Caco-2 (cell line): ENCODE data around the gene SH2D3A. TPM values are rescaled to one million over a fixed set of nuclear protein-coding genes. Genes with fewer than 3 reads are reported as not detected.

Experiments used
- BruUV-seq: library from RNA; stranded (reverse); fragments of 400-500 nt; replicated peaks from 2 replicates; lab custom pipeline; 2021; lab: Mats Ljungman, UMichigan
- CTCF ChIA-PET: fragments of 300-600 bp; sonication (Branson Sonifier 250); formaldehyde crosslinking; loops from one replicate; lab custom pipeline; 2022; ENCODE audit warnings: antibody characterized with exemption; lab: Charles Lee
- POLR2A ChIA-PET: fragments of 300-600 bp; sonication (Branson Sonifier 250); formaldehyde crosslinking; loops from one replicate; lab custom pipeline; 2022; ENCODE audit warnings: antibody characterized with exemption; lab: Charles Lee
- DNase-seq, 2 experiments: peaks; one replicate each; pipeline versions ENCODE4 v3.0.0 to v3.0.0-alpha.2; 2020 to 2022
- H3K27me3 ChIP-seq: replicated peaks from 2 replicates; pipeline ENCODE4 v1.6.0; 2011; ENCODE audit warnings: low read length; ENCODE audit not compliant: control insufficient read depth, insufficient read depth
- H3K36me3 ChIP-seq: 2 replicates; pipeline ENCODE4 v1.5.1; 2011; ENCODE audit warnings: low read length; ENCODE audit not compliant: control insufficient read depth, insufficient read depth
- H3K4me1 ChIP-seq: fragments of 250-450 bp; sonication (Bioruptor Pico); 2 replicates; pipeline ENCODE4 v1.5.1; 2020; ENCODE audit warnings: mild to moderate bottlenecking
- H3K4me3 ChIP-seq: 2 replicates; pipeline ENCODE4 v1.5.1; 2011; ENCODE audit warnings: low read depth, mild to moderate bottlenecking, control low read depth, low read length
- H3K9me3 ChIP-seq: fragments of 250-450 bp; sonication (Bioruptor Pico); 2 replicates; pipeline ENCODE4 v1.5.1; 2020; ENCODE audit warnings: mild to moderate bottlenecking, moderate library complexity
- H3K27ac Mint-ChIP-seq: one replicate; pipeline ENCODE4 v1.8.0; 2022; ENCODE audit warnings: mixed read lengths; ENCODE audit not compliant: unreplicated experiment
- H3K27me3 Mint-ChIP-seq: one replicate; pipeline ENCODE4 v1.8.0; 2022; ENCODE audit warnings: mixed read lengths; ENCODE audit not compliant: insufficient read depth, unreplicated experiment
- H3K36me3 Mint-ChIP-seq: one replicate; pipeline ENCODE4 v1.8.0; 2022; ENCODE audit warnings: mild to moderate bottlenecking, mixed read lengths; ENCODE audit not compliant: insufficient read depth, unreplicated experiment
- H3K4me1 Mint-ChIP-seq: one replicate; pipeline ENCODE4 v1.8.0; 2022; ENCODE audit warnings: low read depth, mixed read lengths; ENCODE audit not compliant: unreplicated experiment
- H3K4me3 Mint-ChIP-seq: one replicate; pipeline ENCODE4 v1.8.0; 2022; ENCODE audit warnings: mild to moderate bottlenecking, moderate library complexity, mixed read lengths; ENCODE audit not compliant: unreplicated experiment
- H3K9me3 Mint-ChIP-seq: one replicate; pipeline ENCODE4 v1.8.0; 2022; ENCODE audit warnings: mixed read lengths; ENCODE audit not compliant: unreplicated experiment
- intact Hi-C: fragments of 100-400 bp; cut with micrococcal nuclease; formaldehyde crosslinking; loops from one replicate; pipeline ENCODE4 v1.10.0; 2022; ENCODE audit not compliant: unreplicated experiment
- total RNA-seq: library from RNA; stranded (reverse); gene quantifications from 2 replicates; pipeline ENCODE4 v1.2.3, GENCODE V29; 2022
- TF ChIP-seq, protein P1 (sequence below), 2 experiments: fragments of 200-600 bp in 1 of 2; IDR thresholded peaks; 1 replicate in 1 of 2; 2 replicates in 1 of 2; pipeline versions ENCODE4 v1.5.1 to v1.8.0; 2011 to 2022; ENCODE audit warnings: antibody characterized with exemption in 1 of 2, control low read depth in 1 of 2, inconsistent platforms in 1 of 2, low read depth in 1 of 2, low read length in 1 of 2, mild to moderate bottlenecking in 1 of 2, moderate library complexity in 1 of 2; ENCODE audit not compliant: insufficient read depth in 1 of 2, severe bottlenecking in 1 of 2, unreplicated experiment in 1 of 2

SH2D3A gene
- total RNA-seq, 1 experiment from 2014 or later: 20.5 TPM

DNA sequence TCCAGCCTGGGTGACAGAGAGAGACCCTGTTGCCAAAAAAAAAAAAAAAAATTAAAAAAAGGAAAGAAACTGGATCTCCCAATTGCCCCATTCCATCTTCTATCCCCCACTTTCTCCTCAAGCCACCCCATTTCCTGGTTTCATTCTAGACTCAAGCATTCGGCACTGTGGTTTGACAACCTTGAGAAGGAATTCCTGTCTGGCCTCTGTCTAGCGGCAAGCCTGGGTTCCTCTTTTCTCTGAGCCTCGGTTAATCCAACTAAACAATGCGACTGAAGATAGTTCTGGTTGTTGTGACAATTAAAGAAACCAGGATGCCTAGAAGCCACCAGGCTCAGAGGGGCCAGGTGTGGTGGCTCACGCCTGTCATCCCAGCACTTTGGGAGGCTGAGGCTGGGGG, 43.5 kb downstream of the SH2D3A start:
- Mint-ChIP-seq H3K4me3 (no peak overlapping the region), H3K4me1 (peaks cover 12% of the 10 kb centered on the region), H3K27ac (peak overlapping the region; percentile 68), H3K27me3 (no peaks in the 10 kb centered on the region), H3K9me3 (no peaks in the 10 kb centered on the region), H3K36me3 (no peaks in the 10 kb centered on the region)
- H3K4me1 ChIP-seq: peaks cover 11% of the 10 kb centered on the region
- H3K9me3 ChIP-seq: no peaks in the 10 kb centered on the region
- ChIA-PET POLR2A (interaction anchor here (0.7 kb wide), 1 partner anchor 386 kb away, joined by 6 read pairs; no protein-coding TSS in a partner anchor), CTCF (no interaction called here)
- intact Hi-C loops: no loop called here
- DNase-seq: no peak
- no peak overlapping the region for H3K4me3 ChIP-seq
- no peaks in the 10 kb centered on the region for H3K36me3 ChIP-seq
- BruUV-seq: no TSS peak
- TF ChIP-seq, protein P1, sequence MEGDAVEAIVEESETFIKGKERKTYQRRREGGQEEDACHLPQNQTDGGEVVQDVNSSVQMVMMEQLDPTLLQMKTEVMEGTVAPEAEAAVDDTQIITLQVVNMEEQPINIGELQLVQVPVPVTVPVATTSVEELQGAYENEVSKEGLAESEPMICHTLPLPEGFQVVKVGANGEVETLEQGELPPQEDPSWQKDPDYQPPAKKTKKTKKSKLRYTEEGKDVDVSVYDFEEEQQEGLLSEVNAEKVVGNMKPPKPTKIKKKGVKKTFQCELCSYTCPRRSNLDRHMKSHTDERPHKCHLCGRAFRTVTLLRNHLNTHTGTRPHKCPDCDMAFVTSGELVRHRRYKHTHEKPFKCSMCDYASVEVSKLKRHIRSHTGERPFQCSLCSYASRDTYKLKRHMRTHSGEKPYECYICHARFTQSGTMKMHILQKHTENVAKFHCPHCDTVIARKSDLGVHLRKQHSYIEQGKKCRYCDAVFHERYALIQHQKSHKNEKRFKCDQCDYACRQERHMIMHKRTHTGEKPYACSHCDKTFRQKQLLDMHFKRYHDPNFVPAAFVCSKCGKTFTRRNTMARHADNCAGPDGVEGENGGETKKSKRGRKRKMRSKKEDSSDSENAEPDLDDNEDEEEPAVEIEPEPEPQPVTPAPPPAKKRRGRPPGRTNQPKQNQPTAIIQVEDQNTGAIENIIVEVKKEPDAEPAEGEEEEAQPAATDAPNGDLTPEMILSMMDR (IDR thresholded peaks at IDR 0.05; ENCODE audit: insufficient read depth in 1 of 2, low read depth in 1 of 2, low read length in 1 of 2, severe bottlenecking in 1 of 2, unreplicated experiment in 1 of 2): no peak
- H3K27me3 ChIP-seq: no peaks in the 10 kb centered on the region

DNA sequence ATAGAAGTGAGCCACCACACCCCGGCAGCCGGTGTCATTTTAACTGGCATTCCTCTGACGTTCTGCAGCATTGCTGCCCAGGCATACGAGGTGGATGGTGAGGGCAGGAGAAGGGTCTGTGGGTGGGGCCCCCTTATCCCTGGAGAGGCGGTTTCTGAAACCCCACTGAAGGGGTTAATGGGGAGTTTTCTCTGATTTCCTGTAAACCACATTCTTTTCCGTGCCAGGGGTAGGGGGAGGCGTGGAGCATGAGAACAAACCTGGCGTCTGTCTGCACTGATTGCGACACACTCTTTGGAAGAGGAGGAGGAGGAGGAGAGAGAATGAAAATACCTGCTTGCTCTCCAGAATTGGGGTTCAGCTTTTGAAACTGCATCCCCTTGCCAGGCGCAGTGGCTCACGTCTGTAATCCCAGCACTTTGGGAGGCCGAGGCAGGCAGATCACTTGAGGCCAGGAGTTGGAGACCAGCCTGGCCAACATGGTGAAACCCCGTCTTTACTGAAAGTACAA, 44.1 kb downstream of the SH2D3A start:
- H3K27me3 ChIP-seq: no peaks in the 10 kb centered on the region
- no peaks in the 10 kb centered on the region for H3K36me3 ChIP-seq
- peaks cover 11% of the 10 kb centered on the region for H3K4me1 ChIP-seq
- no peaks in the 10 kb centered on the region for H3K36me3 Mint-ChIP-seq
- peak overlapping the region; percentile 40 for H3K4me3 Mint-ChIP-seq
- DNase-seq: no peak
- no peaks in the 10 kb centered on the region for H3K9me3 ChIP-seq
- intact Hi-C loops: no loop called here
- ChIA-PET CTCF (no interaction called here), POLR2A (interaction anchor here (0.7 kb wide), 1 partner anchor 386 kb away, joined by 6 read pairs; no protein-coding TSS in a partner anchor)
- H3K27me3 Mint-ChIP-seq: no peaks in the 10 kb centered on the region
- H3K9me3 Mint-ChIP-seq: peaks cover under 1% of the 10 kb centered on the region
- H3K4me1 Mint-ChIP-seq: peaks cover 12% of the 10 kb centered on the region
- TF ChIP-seq, protein P1 (IDR thresholded peaks at IDR 0.05; ENCODE audit: insufficient read depth in 1 of 2, low read depth in 1 of 2, low read length in 1 of 2, severe bottlenecking in 1 of 2, unreplicated experiment in 1 of 2): no peak
- no peak overlapping the region for H3K4me3 ChIP-seq
- BruUV-seq: no TSS peak
- H3K27ac Mint-ChIP-seq: peak overlapping the region; percentile 68

DNA sequence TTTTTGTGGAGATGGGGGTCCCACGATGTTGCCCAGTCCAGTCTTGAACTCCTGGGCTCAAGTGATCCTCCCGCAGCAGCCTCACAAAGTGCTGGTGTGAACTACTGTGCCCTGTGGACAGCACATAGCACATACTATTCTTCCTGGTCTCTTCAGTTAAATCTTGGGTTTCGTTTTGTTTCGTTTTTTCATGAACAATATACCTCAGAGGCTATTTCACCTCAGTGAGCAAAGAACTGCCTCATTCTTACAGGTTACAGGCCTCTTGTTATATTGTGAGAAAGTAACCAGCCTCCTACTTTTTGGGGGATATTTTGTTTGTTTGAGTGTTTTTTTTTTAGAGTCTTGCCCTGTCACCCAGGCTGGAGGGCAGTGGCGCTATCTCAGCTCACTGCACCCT, 45.5 kb downstream of the SH2D3A start:
- POLR2A ChIA-PET: no interaction called here
- intact Hi-C loops: no loop called here

More for the DNA sequence above, 45.5 kb downstream of the SH2D3A start:
- no TSS peak for BruUV-seq
- Mint-ChIP-seq H3K36me3 (peaks cover 6% of the 10 kb centered on the region), H3K27me3 (no peaks in the 10 kb centered on the region), H3K27ac (no peak overlapping the region), H3K4me1 (peaks cover 18% of the 10 kb centered on the region), H3K4me3 (no peak overlapping the region), H3K9me3 (peaks cover 14% of the 10 kb centered on the region)
- Histone ChIP-seq H3K4me1 (peaks cover 11% of the 10 kb centered on the region), H3K27me3 (no peaks in the 10 kb centered on the region), H3K36me3 (no peaks in the 10 kb centered on the region), H3K4me3 (no peak overlapping the region), H3K9me3 (no peaks in the 10 kb centered on the region)
- no peak for DNase-seq
- TF ChIP-seq, protein P1 (IDR thresholded peaks at IDR 0.05; ENCODE audit: insufficient read depth in 1 of 2, low read depth in 1 of 2, low read length in 1 of 2, severe bottlenecking in 1 of 2, unreplicated experiment in 1 of 2): no peak
- CTCF ChIA-PET: no interaction called here
